ENCODE measurements around the gene CEP128. TPM values are rescaled to one million over a fixed set of nuclear protein-coding genes. Genes with fewer than 3 reads are reported as not detected.

The CEP128 gene
- total and polyA plus RNA-seq, 9 donors: 2.9 to 4.9 (median 4.0) TPM

DNA sequence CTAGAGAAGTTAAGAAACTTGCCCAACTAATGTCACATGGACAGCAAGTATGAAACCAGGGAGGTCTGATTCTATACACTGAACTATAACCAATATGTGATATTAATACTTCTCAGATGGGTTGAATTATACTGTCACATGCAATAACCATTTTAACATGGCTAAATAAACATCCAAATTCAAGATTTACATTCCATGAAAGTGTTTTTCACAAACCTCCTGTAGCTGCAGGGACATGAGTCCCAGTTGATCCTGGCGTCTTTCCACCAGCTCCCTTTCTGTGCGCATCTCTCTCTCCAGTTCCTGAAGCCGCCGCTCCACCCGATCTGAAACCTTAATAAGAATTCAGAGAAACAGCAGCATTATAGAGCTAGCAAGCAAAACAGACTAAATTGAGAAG, 79.0 kb downstream of the CEP128 start:
- WGBS (ENCODE audit: insufficient coverage): no CpG with 5 or more reads among the region's 5 CpGs
- H3K9me3 ChIP-seq (replicated peaks; ENCODE audit: control insufficient read depth, low read depth, low read length): peaks cover 5% of the 10 kb centered on the region
- no peaks in the 10 kb centered on the region for H3K4me1 ChIP-seq (ENCODE audit: control insufficient read depth, insufficient read depth, low read length)
- H3K27me3 ChIP-seq (ENCODE audit: control insufficient read depth, insufficient read depth, low read length): no peaks in the 10 kb centered on the region
- no peak overlapping the region for H3K27ac ChIP-seq (ENCODE audit: low read length)
- no peak overlapping the region for H3K4me3 ChIP-seq (ENCODE audit: low read length)
- no peak for DNase-seq
- H3K36me3 ChIP-seq (ENCODE audit: control insufficient read depth, insufficient read depth, low read length): no peaks in the 10 kb centered on the region

DNA sequence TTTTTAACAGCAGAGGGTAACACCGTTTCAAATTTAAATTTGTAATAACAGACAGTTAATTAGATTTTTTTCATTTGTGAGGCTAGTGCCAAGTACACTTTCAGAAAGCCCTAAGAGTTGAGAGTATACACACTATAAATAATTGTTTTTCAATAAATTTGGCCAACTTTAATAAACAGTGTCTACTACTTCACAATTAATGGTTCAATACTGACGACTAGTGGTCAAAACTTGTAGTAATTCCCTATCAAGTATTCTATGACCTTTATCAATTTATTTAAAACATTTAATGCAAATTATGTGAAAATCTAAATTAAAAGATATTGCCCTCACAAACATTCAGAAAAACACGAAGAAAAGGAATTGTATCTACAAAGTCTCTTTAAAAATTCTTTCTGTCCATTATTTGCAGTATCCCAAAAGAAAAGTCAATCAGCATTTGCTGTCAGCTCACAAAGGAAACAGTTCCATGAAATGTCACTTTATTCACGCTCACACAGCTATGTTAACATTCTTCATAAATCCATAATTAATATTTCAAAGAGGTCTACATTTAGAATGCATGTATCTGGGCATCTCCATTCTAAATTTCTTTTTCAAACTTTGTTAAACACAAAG, 91.2 kb downstream of the CEP128 start:
- no peak overlapping the region for H3K4me3 ChIP-seq (ENCODE audit: low read length)
- no peaks in the 10 kb centered on the region for H3K36me3 ChIP-seq (ENCODE audit: control insufficient read depth, insufficient read depth, low read length)
- no peaks in the 10 kb centered on the region for H3K9me3 ChIP-seq (replicated peaks; ENCODE audit: control insufficient read depth, low read depth, low read length)
- H3K27me3 ChIP-seq (ENCODE audit: control insufficient read depth, insufficient read depth, low read length): no peaks in the 10 kb centered on the region
- H3K4me1 ChIP-seq (ENCODE audit: control insufficient read depth, insufficient read depth, low read length): no peaks in the 10 kb centered on the region
- no CpG with 5 or more reads among the region's 4 CpGs for WGBS (ENCODE audit: insufficient coverage)
- no peak overlapping the region for H3K27ac ChIP-seq (ENCODE audit: low read length)
- DNase-seq: peak; percentile 37

DNA sequence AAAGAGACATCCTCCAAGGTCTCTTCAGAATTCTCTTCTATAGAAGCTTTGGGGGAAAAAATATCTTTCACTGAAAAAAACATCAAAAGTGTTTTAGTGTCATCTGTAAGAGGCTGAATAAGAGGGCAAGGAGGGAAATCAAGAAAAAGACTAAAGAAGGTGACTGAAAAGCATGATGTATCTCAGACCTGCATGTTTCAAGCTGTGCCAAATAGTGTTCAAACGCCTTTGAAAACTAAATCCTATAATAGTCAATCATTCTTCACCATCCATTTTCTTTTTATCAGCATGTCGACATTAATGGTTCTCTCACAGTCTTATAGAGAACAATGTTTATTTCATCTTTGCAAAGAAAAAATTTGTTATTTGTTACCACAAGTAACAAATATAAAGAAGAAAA, 94.5 kb downstream of the CEP128 start:
- Histone ChIP-seq H3K27me3 (ENCODE audit: control insufficient read depth, insufficient read depth, low read length) (no peaks in the 10 kb centered on the region), H3K36me3 (ENCODE audit: control insufficient read depth, insufficient read depth, low read length) (no peaks in the 10 kb centered on the region), H3K4me1 (ENCODE audit: control insufficient read depth, insufficient read depth, low read length) (no peaks in the 10 kb centered on the region), H3K27ac (ENCODE audit: low read length) (no peak overlapping the region), H3K9me3 (replicated peaks; ENCODE audit: control insufficient read depth, low read depth, low read length) (no peaks in the 10 kb centered on the region), H3K4me3 (ENCODE audit: low read length) (no peak overlapping the region)
- WGBS (ENCODE audit: insufficient coverage): no CpG with 5 or more reads among the region's 2 CpGs
- DNase-seq: no peak

DNA sequence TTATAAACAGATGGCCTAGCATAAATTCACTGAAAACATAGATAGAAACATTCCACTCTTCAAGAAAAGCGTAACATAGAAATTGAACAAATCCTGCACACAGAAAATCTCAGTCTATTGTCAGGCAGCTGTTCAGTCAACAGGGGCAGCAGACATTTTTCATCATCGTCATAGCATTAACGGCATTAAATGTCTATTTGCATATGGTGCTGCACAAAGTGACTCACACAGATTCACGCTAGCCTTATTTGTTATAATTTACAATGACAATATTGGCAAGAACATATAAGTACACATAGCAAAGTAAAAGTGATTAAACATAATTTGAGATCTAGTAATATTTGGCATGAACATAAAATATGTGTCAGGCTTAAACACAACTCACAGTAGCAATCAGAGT, 95.7 kb downstream of the CEP128 start:
- no CpG with 5 or more reads among the region's 4 CpGs for WGBS (ENCODE audit: insufficient coverage)
- no peak overlapping the region for H3K27ac ChIP-seq (ENCODE audit: low read length)
- peak; percentile 35 for DNase-seq

DNA sequence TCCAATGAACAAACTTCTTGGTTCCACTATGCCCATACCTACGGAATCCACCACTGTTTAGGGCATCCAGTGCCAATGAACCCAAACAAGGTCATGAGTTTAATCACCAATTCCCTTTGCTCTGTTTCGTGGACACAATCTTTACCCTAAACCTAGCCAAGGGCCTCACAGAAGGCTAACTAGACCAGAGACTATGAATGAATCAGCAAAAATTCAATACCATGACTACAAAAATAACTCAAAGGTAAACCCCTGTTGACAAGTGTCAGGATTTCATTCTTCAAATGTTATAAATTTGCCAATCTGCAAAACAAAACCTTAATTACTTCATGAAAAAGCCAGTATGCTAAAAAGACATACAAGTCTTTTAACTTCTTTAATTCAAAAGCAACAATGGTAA, 96.7 kb downstream of the CEP128 start:
- Histone ChIP-seq H3K27ac (ENCODE audit: low read length) (no peak overlapping the region), H3K9me3 (replicated peaks; ENCODE audit: control insufficient read depth, low read depth, low read length) (no peaks in the 10 kb centered on the region), H3K27me3 (ENCODE audit: control insufficient read depth, insufficient read depth, low read length) (no peaks in the 10 kb centered on the region), H3K4me1 (ENCODE audit: control insufficient read depth, insufficient read depth, low read length) (no peaks in the 10 kb centered on the region), H3K4me3 (ENCODE audit: low read length) (no peak overlapping the region), H3K36me3 (ENCODE audit: control insufficient read depth, insufficient read depth, low read length) (no peaks in the 10 kb centered on the region)
- DNase-seq: no peak
- 100% methylated on average over 1 of the region's 2 CpGs for WGBS (ENCODE audit: insufficient coverage)

More for the DNA sequence above, 95.7 kb downstream of the CEP128 start:
- Histone ChIP-seq H3K9me3 (replicated peaks; ENCODE audit: control insufficient read depth, low read depth, low read length) (no peaks in the 10 kb centered on the region), H3K4me3 (ENCODE audit: low read length) (no peak overlapping the region), H3K36me3 (ENCODE audit: control insufficient read depth, insufficient read depth, low read length) (no peaks in the 10 kb centered on the region), H3K4me1 (ENCODE audit: control insufficient read depth, insufficient read depth, low read length) (no peaks in the 10 kb centered on the region), H3K27me3 (ENCODE audit: control insufficient read depth, insufficient read depth, low read length) (no peaks in the 10 kb centered on the region)

DNA sequence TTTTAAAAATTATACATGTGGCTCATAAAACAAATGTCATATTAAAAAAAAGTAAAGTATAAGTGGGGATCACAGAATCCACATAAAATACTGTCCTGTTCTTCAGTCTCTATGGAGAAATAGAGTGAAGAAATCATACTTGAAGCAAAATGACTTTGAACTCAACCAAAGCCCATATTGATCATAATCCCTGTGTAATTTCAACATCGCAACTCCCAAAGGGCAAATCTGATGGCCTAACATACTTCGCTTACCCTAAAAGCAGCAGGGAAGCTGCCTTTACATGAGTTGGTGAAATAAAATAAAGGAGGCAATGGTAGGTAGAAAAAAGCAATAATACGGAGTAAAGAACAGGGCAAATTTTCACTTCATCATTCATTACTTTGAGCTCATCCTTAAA, 101.8 kb downstream of the CEP128 start:
- H3K27ac ChIP-seq (ENCODE audit: low read length): no peak overlapping the region
- no peaks in the 10 kb centered on the region for H3K27me3 ChIP-seq (ENCODE audit: control insufficient read depth, insufficient read depth, low read length)
- no peak overlapping the region for H3K4me3 ChIP-seq (ENCODE audit: low read length)
- WGBS (ENCODE audit: insufficient coverage): no CpG with 5 or more reads among the region's 3 CpGs
- H3K4me1 ChIP-seq (ENCODE audit: control insufficient read depth, insufficient read depth, low read length): no peaks in the 10 kb centered on the region
- H3K36me3 ChIP-seq (ENCODE audit: control insufficient read depth, insufficient read depth, low read length): no peaks in the 10 kb centered on the region
- DNase-seq: no peak
- H3K9me3 ChIP-seq (replicated peaks; ENCODE audit: control insufficient read depth, low read depth, low read length): no peaks in the 10 kb centered on the region

DNA sequence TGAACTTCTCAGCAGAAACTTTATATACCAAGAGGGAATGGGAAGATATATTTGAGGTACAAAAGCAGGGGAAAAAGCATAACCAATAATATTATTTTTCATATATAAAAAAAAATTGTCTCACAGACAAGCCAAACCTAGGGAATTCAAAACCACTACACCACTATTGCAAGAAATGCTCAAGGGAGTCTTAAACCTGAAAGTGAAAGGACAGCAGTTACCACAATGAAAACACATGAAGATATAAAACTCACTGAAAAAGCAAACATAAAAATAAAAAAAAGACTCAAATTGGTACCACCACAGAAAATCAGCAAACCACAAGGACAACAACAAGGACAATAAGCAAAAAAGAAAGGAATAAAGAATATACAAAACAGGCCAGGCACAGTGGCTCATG, 131.9 kb downstream of the CEP128 start:
- DNase-seq: no peak
- H3K9me3 ChIP-seq (replicated peaks; ENCODE audit: control insufficient read depth, low read depth, low read length): peaks cover 5% of the 10 kb centered on the region

DNA sequence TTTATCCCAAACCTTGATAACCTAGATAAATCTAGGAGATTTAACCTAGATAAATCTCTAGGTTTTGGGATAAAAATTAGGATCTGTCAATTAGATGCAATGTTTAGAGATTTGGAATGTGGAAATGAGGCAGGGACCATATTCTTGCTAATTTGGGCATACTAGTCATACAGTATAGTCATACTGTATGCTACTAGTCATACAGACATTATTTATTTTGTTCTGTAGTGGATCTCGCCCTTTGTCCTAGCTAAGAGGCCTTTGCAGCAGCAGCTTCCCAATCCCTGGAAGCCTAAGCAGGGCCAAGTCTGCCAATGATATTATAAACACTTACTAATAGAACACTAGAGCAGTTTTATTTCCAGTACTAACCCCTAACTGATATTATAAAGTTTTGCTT, 136.4 kb downstream of the CEP128 start:
- WGBS (ENCODE audit: insufficient coverage): no CpG with 5 or more reads among the region's 1 CpG
- Histone ChIP-seq H3K27me3 (ENCODE audit: control insufficient read depth, insufficient read depth, low read length) (no peaks in the 10 kb centered on the region), H3K27ac (ENCODE audit: low read length) (no peak overlapping the region), H3K4me3 (ENCODE audit: low read length) (no peak overlapping the region), H3K9me3 (replicated peaks; ENCODE audit: control insufficient read depth, low read depth, low read length) (peaks cover 6% of the 10 kb centered on the region), H3K4me1 (ENCODE audit: control insufficient read depth, insufficient read depth, low read length) (no peaks in the 10 kb centered on the region), H3K36me3 (ENCODE audit: control insufficient read depth, insufficient read depth, low read length) (no peaks in the 10 kb centered on the region)
- DNase-seq: no peak

More for the DNA sequence above, 131.9 kb downstream of the CEP128 start:
- no peak overlapping the region for H3K27ac ChIP-seq (ENCODE audit: low read length)
- H3K4me3 ChIP-seq (ENCODE audit: low read length): no peak overlapping the region
- H3K4me1 ChIP-seq (ENCODE audit: control insufficient read depth, insufficient read depth, low read length): no peaks in the 10 kb centered on the region
- H3K36me3 ChIP-seq (ENCODE audit: control insufficient read depth, insufficient read depth, low read length): no peaks in the 10 kb centered on the region
- no peaks in the 10 kb centered on the region for H3K27me3 ChIP-seq (ENCODE audit: control insufficient read depth, insufficient read depth, low read length)

DNA sequence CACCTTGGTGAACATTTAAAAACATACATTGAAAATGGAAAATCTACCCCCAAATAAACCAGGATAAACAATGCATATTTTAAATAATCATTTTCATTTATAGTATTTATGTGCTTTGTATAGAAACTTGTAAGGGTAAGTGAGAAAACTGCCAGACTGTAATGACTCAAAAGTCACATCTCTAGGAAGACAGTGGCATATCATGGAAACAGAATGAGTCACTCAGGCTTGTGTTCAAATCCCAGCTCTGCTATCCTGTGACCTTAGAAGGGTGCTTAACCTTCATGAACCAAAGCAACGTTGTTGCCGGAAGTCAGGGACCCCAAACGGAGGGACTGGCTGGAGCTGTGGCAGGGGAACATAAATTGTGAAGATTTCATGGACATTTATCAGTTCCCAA, 142.7 kb downstream of the CEP128 start:
- Histone ChIP-seq H3K9me3 (replicated peaks; ENCODE audit: control insufficient read depth, low read depth, low read length) (peaks cover 3% of the 10 kb centered on the region), H3K4me3 (ENCODE audit: low read length) (no peak overlapping the region), H3K27me3 (ENCODE audit: control insufficient read depth, insufficient read depth, low read length) (no peaks in the 10 kb centered on the region), H3K36me3 (ENCODE audit: control insufficient read depth, insufficient read depth, low read length) (no peaks in the 10 kb centered on the region), H3K27ac (ENCODE audit: low read length) (no peak overlapping the region), H3K4me1 (ENCODE audit: control insufficient read depth, insufficient read depth, low read length) (no peaks in the 10 kb centered on the region)
- no peak for DNase-seq
- 83% methylated on average over 2 of the region's 3 CpGs for WGBS (ENCODE audit: insufficient coverage)

DNA sequence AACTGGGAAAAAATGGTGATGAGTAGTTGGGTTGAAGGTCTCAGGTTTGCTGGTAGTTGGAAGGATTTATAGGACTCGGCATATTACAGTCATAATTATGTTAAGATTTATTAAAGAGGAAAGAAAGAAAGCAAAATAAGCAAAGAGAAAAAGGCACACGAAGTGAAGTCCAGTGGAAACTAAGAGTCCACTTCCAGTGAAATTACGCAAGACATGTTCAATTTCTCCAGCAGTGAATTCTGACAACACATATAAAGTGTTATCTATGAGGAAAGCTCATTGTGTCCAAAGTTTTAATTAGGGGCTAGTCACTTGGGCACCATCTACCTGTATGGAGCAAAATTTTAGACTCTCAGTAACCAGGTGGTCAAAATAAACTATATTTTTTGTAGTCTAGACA, 143.3 kb downstream of the CEP128 start:
- no peaks in the 10 kb centered on the region for H3K27me3 ChIP-seq (ENCODE audit: control insufficient read depth, insufficient read depth, low read length)
- H3K27ac ChIP-seq (ENCODE audit: low read length): no peak overlapping the region
- no CpG with 5 or more reads among the region's 3 CpGs for WGBS (ENCODE audit: insufficient coverage)
- H3K4me3 ChIP-seq (ENCODE audit: low read length): no peak overlapping the region
- H3K36me3 ChIP-seq (ENCODE audit: control insufficient read depth, insufficient read depth, low read length): no peaks in the 10 kb centered on the region
- H3K4me1 ChIP-seq (ENCODE audit: control insufficient read depth, insufficient read depth, low read length): no peaks in the 10 kb centered on the region
- no peak for DNase-seq
- H3K9me3 ChIP-seq (replicated peaks; ENCODE audit: control insufficient read depth, low read depth, low read length): peaks cover 3% of the 10 kb centered on the region

DNA sequence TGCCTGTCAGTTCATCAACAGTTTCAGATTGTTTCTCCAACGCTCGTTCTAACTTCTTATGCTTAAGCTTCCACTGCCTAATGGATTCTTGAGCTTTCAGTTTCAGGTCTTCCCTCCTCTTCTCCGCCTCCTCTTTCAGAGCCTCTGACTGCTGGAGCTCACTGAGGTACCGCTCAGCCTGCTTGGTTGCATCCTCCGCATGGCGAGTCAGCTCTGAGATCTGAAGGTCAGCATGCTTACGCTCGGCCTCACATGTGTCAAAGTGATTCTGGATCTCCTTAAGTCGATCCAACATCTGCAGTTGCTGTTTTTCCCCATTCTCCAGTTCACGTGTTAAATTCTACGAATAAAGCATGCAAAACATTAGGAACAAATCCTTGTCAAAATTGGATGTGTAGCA, 148.8 kb downstream of the CEP128 start:
- H3K9me3 ChIP-seq (replicated peaks; ENCODE audit: control insufficient read depth, low read depth, low read length): no peaks in the 10 kb centered on the region
- no peak overlapping the region for H3K27ac ChIP-seq (ENCODE audit: low read length)
- H3K4me1 ChIP-seq (ENCODE audit: control insufficient read depth, insufficient read depth, low read length): no peaks in the 10 kb centered on the region
- H3K4me3 ChIP-seq (ENCODE audit: low read length): no peak overlapping the region
- DNase-seq: no peak
- 94% methylated on average over 8 of the region's 11 CpGs for WGBS (ENCODE audit: insufficient coverage)
- H3K36me3 ChIP-seq (ENCODE audit: control insufficient read depth, insufficient read depth, low read length): no peaks in the 10 kb centered on the region
- H3K27me3 ChIP-seq (ENCODE audit: control insufficient read depth, insufficient read depth, low read length): no peaks in the 10 kb centered on the region
